Tibial artery (tissue), 4 donors: Measurements from ENCODE around the gene COQ7.

Experiments
- DNase-seq, 2 donors: peaks; one replicate each; pipeline ENCODE4 v3.0.0-alpha.2; 2019
- H3K27ac ChIP-seq, 2 donors: fragments of 200-600 bp; sonication (generic) in 1 of 2; 1 replicate in 1 of 2; 2 replicates in 1 of 2; pipeline ENCODE4 v1.5.1; 2018 to 2019; ENCODE audit warnings: mild to moderate bottlenecking in 1 of 2
- H3K27me3 ChIP-seq, 2 donors: fragments of 200-600 bp; sonication (generic) in 1 of 2; one replicate each; pipeline versions ENCODE4 v1.5.1 to v1.6.0; 2016 to 2019
- H3K36me3 ChIP-seq, 3 donors: fragments of 200-600 bp; sonication (generic) in 2 of 3; one replicate each; pipeline ENCODE4 v1.5.1; 2016 to 2019; ENCODE audit warnings: mild to moderate bottlenecking in 2 of 3
- H3K4me1 ChIP-seq, 4 donors: fragments of 200-600 bp; sonication (generic) in 2 of 4; 1 replicate in 3 of 4; 2 replicates in 1 of 4; pipeline ENCODE4 v1.5.1; 2016 to 2019
- H3K4me3 ChIP-seq, 2 donors: fragments of 200-600 bp; sonication (generic) in 1 of 2; 1 replicate in 1 of 2; 2 replicates in 1 of 2; pipeline ENCODE4 v1.5.1; 2018 to 2019; ENCODE audit warnings: mild to moderate bottlenecking in 2 of 2
- H3K9me3 ChIP-seq, 3 donors: fragments of 200-600 bp; sonication (generic) in 1 of 3; one replicate each; pipeline ENCODE4 v1.5.1; 2016 to 2019
- intact Hi-C: fragments of 100-400 bp; cut with DNase I; formaldehyde crosslinking; loops from one replicate; pipeline ENCODE4 v1.15.0; 2023; ENCODE audit warnings: low total_unique reads
- TF ChIP-seq, protein P1 (sequence below), 2 experiments: fragments of 200-600 bp in 1 of 2; fragments of 450-650 bp in 1 of 2; IDR thresholded peaks; one replicate each; pipeline ENCODE4 v1.5.1; 2017 to 2019; ENCODE audit warnings: antibody characterized with exemption in 2 of 2, mild to moderate bottlenecking in 1 of 2, moderate library complexity in 1 of 2

Gene COQ7

DNA sequence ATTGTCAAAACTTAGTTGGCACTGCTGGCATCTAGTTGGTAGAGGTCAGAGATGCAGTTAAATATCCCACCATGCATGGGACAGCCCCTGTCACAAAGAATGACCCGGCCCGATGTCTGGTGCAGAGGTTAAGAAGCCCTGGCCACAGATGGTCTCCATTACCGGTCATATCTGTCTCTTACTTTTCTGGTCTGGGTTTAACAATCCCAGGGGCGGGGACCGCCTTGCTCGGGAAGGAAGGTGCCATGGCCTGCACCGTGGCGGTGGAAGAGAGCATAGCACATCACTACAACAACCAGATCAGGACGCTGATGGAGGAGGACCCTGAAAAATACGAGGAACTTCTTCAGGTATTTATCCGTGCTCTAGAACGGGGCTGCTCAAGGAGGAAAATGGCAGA lies 8.1 kb downstream of the COQ7 start:
- Histone ChIP-seq H3K9me3 (no peaks in the 10 kb centered on the region), H3K4me1 (no peaks in the 10 kb centered on the region), H3K27ac (no peak overlapping the region), H3K4me3 (no peak overlapping the region), H3K36me3 (peaks cover 38 to 86% (median 60%) of the 10 kb centered on the region in 3 donors), H3K27me3 (no peaks in the 10 kb centered on the region)
- intact Hi-C loops = no loop called here
- TF ChIP-seq, protein P1, sequence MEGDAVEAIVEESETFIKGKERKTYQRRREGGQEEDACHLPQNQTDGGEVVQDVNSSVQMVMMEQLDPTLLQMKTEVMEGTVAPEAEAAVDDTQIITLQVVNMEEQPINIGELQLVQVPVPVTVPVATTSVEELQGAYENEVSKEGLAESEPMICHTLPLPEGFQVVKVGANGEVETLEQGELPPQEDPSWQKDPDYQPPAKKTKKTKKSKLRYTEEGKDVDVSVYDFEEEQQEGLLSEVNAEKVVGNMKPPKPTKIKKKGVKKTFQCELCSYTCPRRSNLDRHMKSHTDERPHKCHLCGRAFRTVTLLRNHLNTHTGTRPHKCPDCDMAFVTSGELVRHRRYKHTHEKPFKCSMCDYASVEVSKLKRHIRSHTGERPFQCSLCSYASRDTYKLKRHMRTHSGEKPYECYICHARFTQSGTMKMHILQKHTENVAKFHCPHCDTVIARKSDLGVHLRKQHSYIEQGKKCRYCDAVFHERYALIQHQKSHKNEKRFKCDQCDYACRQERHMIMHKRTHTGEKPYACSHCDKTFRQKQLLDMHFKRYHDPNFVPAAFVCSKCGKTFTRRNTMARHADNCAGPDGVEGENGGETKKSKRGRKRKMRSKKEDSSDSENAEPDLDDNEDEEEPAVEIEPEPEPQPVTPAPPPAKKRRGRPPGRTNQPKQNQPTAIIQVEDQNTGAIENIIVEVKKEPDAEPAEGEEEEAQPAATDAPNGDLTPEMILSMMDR (IDR thresholded peaks at IDR 0.05) = no peak
- DNase-seq = no peak

DNA sequence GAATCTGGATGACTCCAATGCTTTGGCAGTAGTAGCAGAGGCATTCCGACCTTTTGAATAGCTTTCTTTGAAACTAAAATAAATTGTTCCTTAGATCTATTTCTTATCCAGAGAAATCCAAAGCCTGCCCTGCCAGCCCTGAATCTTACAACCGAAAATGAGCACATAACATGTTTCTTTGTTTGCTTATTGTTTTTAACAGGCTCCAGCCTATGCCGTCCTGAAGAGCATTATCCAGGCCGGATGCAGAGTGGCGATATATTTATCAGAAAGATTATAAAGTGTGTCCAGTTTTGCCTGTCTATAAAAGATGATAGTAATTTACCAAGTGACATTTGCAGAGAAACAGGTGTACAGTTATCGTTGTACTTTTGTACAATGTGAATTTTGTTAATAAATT lies 10.5 kb downstream of the COQ7 start:
- H3K4me3 ChIP-seq = no peak overlapping the region
- no peaks in the 10 kb centered on the region for H3K9me3 ChIP-seq
- TF ChIP-seq, protein P1 (IDR thresholded peaks at IDR 0.05) = no peak
- no peak for DNase-seq
- no peaks in the 10 kb centered on the region for H3K27me3 ChIP-seq
- H3K36me3 ChIP-seq = peaks cover 38 to 83% (median 54%) of the 10 kb centered on the region in 3 donors
- H3K4me1 ChIP-seq = no peaks in the 10 kb centered on the region
- intact Hi-C loops = no loop called here
- H3K27ac ChIP-seq = no peak overlapping the region

DNA sequence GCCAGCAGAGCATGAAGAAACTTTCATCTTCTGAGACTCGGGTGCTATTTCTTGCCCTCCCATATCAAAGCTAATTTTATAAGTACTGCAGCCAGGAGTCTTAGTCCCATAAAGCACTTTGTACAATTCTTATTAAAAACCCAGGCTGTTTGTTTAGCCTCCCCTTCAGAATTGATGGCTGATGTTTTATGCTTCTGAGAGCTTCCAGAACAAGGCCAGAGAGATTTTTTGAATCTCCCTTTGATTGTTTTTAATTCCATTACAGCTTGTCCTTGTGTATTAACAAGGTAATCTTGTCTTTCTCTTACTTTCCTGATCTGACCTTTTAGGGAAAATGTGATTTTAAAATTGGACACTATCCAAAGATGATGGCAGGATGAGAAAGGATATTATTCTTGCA lies 16.3 kb downstream of the COQ7 start:
- Histone ChIP-seq H3K4me1 (peaks cover 0 to 12% (median 8%) of the 10 kb centered on the region in 4 donors), H3K27me3 (no peaks in the 10 kb centered on the region), H3K36me3 (peaks cover 9 to 27% (median 12%) of the 10 kb centered on the region in 3 donors), H3K27ac (no peak overlapping the region), H3K9me3 (no peaks in the 10 kb centered on the region), H3K4me3 (no peak overlapping the region)
- intact Hi-C loops = no loop called here
- no peak for DNase-seq
- TF ChIP-seq, protein P1 (IDR thresholded peaks at IDR 0.05) = no peak

DNA sequence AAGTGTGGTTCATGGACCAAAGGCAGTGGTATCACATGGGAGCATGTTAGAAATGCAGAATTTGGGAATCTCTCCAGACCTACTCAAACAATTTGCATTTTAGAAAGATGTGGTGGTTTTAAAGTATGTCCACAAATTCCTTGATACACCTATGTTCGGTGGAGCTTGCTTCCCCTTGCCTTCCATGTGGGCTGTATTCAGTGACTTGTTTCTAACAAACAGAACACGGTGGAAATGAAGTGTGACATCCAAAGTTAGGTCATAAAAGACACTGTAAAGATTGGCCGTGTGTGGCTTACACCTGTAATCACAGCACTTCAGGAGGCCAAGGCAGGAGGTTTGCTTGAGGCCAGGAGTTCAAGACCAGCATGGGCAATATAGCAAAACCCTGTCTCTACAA lies 16.7 kb downstream of the COQ7 start:
- DNase-seq = no peak

GRCh38 chr16:19084879-19085278 lies 17.5 kb downstream of the COQ7 start:
- DNase-seq = no peak
- Histone ChIP-seq H3K4me3 (no peak overlapping the region), H3K9me3 (no peaks in the 10 kb centered on the region), H3K36me3 (peaks cover under 1 to 17% (median 5%) of the 10 kb centered on the region in 3 donors), H3K27ac (no peak overlapping the region), H3K27me3 (no peaks in the 10 kb centered on the region), H3K4me1 (peaks cover 0 to 12% (median 8%) of the 10 kb centered on the region in 4 donors)
- intact Hi-C loops = loop anchor here (5.0 kb wide), 2 partner anchors 92 to 417 kb away; no protein-coding TSS in a partner anchor
- TF ChIP-seq, protein P1 (IDR thresholded peaks at IDR 0.05) = no peak

More for the DNA sequence above, 16.7 kb downstream of the COQ7 start:
- Histone ChIP-seq H3K36me3 (peaks cover 5 to 22% (median 7%) of the 10 kb centered on the region in 3 donors), H3K4me1 (peaks cover 0 to 12% (median 8%) of the 10 kb centered on the region in 4 donors), H3K27ac (no peak overlapping the region), H3K4me3 (no peak overlapping the region), H3K27me3 (no peaks in the 10 kb centered on the region), H3K9me3 (no peaks in the 10 kb centered on the region)
- TF ChIP-seq, protein P1 (IDR thresholded peaks at IDR 0.05) = no peak
- intact Hi-C loops = no loop called here
